ENCODE measurements around the gene TSEN15. TPM values are rescaled to one million over a fixed set of nuclear protein-coding genes. Genes with fewer than 3 reads are reported as not detected.

Gene TSEN15
- total and polyA plus RNA-seq, 9 of the 15 experiments (the other 6 are each of a cell fraction or from before 2014, with no cell fraction given) = 25.6 to 121 (median 91.3) TPM

DNA sequence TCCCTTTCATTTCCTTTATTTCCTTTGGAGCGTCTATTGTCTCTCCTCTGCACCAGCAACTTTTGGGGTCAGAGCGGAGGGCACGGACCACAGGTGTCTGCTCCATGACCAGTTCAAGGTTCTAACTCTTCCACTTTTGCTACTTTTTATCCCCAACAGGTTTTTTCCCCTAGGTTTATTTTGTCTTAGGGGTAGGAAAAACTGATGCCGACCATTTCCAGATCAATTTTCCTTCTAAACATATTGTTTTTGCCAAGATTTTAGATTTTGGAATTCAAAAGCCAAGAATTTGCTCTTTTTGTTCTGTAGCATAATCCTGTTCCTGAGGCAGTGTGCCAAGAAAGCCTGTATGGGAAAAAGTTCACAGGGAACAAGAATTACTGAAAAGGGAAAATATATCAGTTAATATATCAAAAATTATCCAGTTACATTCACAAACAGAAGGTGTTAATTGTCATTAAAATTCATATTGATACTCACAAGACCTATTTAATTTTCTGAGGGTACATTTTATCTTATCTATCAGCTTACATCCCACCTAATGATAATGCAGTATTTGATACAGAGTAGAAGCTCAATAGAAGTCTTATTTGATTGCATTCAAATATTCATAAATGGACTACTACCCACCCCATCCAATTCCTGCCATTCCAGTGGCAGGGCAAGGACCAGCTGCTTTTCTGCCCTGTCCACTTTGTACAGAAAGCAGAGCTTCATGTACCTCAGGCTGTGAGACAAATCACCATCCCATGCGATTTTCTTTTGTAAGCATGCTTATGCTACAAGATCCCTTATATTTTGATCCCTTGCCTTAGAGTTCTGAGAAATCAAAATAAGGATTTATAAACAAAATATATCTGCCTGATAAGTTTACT, 31.2 kb downstream of the TSEN15 start (continued):
- TF ChIP-seq, protein P1, sequence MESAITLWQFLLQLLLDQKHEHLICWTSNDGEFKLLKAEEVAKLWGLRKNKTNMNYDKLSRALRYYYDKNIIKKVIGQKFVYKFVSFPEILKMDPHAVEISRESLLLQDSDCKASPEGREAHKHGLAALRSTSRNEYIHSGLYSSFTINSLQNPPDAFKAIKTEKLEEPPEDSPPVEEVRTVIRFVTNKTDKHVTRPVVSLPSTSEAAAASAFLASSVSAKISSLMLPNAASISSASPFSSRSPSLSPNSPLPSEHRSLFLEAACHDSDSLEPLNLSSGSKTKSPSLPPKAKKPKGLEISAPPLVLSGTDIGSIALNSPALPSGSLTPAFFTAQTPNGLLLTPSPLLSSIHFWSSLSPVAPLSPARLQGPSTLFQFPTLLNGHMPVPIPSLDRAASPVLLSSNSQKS (CRISPR knock-in tag; IDR thresholded peaks at IDR 0.05) = no peak
- TF ChIP-seq, protein P2, sequence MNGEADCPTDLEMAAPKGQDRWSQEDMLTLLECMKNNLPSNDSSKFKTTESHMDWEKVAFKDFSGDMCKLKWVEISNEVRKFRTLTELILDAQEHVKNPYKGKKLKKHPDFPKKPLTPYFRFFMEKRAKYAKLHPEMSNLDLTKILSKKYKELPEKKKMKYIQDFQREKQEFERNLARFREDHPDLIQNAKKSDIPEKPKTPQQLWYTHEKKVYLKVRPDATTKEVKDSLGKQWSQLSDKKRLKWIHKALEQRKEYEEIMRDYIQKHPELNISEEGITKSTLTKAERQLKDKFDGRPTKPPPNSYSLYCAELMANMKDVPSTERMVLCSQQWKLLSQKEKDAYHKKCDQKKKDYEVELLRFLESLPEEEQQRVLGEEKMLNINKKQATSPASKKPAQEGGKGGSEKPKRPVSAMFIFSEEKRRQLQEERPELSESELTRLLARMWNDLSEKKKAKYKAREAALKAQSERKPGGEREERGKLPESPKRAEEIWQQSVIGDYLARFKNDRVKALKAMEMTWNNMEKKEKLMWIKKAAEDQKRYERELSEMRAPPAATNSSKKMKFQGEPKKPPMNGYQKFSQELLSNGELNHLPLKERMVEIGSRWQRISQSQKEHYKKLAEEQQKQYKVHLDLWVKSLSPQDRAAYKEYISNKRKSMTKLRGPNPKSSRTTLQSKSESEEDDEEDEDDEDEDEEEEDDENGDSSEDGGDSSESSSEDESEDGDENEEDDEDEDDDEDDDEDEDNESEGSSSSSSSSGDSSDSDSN (IDR thresholded peaks at IDR 0.05; ENCODE audit: borderline replicate concordance in 1 of 2, low read depth in 2 of 2, low read length in 2 of 2) = no peak
- TF ChIP-seq ZNF41 (CRISPR knock-in tag; conservative IDR thresholded peaks at IDR 0.05) = no peak

DNA sequence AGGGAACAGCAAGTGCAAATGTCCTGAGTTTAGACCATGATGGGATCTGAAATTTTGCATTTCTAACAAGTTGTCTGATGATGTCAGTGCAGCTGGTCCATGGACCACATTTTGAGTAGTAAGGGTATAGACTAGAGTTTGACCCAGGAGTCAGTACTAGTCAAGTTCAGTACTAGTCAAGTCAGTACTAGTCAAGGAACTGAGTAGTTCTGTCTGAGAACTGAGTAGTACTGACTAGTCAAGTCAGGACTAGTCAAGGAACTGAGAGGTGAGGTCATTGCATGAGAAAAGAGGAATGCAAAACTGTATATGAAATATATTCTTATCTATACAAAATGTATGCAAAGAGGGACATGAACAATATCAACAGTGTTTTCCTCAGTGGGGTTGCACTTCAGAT, 34.1 kb downstream of the TSEN15 start:
- H3K4me1 ChIP-seq (replicated peaks in 1 of 2; ENCODE audit: control insufficient read depth in 2 of 2, insufficient read depth in 2 of 2, low read length in 2 of 2) = no peaks in the 10 kb centered on the region
- POLR2A ChIA-PET = interaction anchor here (0.7 to 1.3 kb wide), 2 partner anchors 12 to 34 kb away, joined by 4 to 5 read pairs; partner anchors contain the start of gene TSEN15
- intact Hi-C loops (cut with micrococcal nuclease) (no loop called here), in situ Hi-C loops (cut with MboI) (loop anchor here (25.0 kb wide), 1 partner anchor 577 kb away; no protein-coding TSS in a partner anchor)
- H3K4me2 ChIP-seq (ENCODE audit: insufficient read depth, low read length) = no peak overlapping the region
- no peaks in the 10 kb centered on the region for H3K36me3 ChIP-seq (ENCODE audit: control insufficient read depth, insufficient read depth, low read length)
- FAIRE-seq (no peak), ATAC-seq (no peak), DNase-seq (ENCODE audit: extremely low read depth in 1 of 4, low spot score in 3 of 4) (no peak)
- H3K79me2 ChIP-seq (ENCODE audit: control insufficient read depth, insufficient read depth, low read length) = no peaks in the 10 kb centered on the region
- H3K9ac ChIP-seq (ENCODE audit: insufficient read depth in 1 of 2, low read depth in 2 of 2, low read length in 2 of 2) = no peak overlapping the region
- BruUV-seq (replicated peaks) = no TSS peak
- no peak overlapping the region for H3K4me3 ChIP-seq
- no peak overlapping the region for H3K27ac ChIP-seq (ENCODE audit: extremely low read depth, low read depth, low read length)
- H2AFZ ChIP-seq (ENCODE audit: low read depth, low read length) = no peak overlapping the region
- CTCF ChIA-PET (ENCODE audit: low intra/inter-chr PET ratio) = no interaction called here
- no peaks in the 10 kb centered on the region for H3K27me3 ChIP-seq (ENCODE audit: control insufficient read depth in 2 of 2, insufficient read depth in 2 of 2, low read length in 2 of 2)
- TF ChIP-seq PKNOX1 (IDR thresholded peaks at IDR 0.05) (no peak), ZNF146 (CRISPR knock-in tag; IDR thresholded peaks at IDR 0.05; ENCODE audit: unreplicated experiment) (no peak)
- TF ChIP-seq, protein P3, sequence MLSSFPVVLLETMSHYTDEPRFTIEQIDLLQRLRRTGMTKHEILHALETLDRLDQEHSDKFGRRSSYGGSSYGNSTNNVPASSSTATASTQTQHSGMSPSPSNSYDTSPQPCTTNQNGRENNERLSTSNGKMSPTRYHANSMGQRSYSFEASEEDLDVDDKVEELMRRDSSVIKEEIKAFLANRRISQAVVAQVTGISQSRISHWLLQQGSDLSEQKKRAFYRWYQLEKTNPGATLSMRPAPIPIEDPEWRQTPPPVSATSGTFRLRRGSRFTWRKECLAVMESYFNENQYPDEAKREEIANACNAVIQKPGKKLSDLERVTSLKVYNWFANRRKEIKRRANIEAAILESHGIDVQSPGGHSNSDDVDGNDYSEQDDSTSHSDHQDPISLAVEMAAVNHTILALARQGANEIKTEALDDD (IDR thresholded peaks at IDR 0.05) = peak; percentile 95
- TF ChIP-seq, protein P2 (IDR thresholded peaks at IDR 0.05; ENCODE audit: borderline replicate concordance in 1 of 2, low read depth in 2 of 2, low read length in 2 of 2) = no peak
- H4K20me1 ChIP-seq (replicated peaks; ENCODE audit: control insufficient read depth, insufficient read depth, low read length) = no peaks in the 10 kb centered on the region
- no peaks in the 10 kb centered on the region for H3K9me3 ChIP-seq (replicated peaks; ENCODE audit: control insufficient read depth, insufficient read depth, low read depth, low read length)
- no peaks in the 10 kb centered on the region for H3K9me1 ChIP-seq (ENCODE audit: control insufficient read depth, insufficient read depth, low read length)

Measured in K562 (cell line).